BLaER1 (cell line): Measurements from ENCODE around the gene ODAD4.

Experiments used
- H3K27ac ChIP-seq: shearing (Covaris generic); formaldehyde crosslinking; 2 replicates; pipeline ENCODE4 v1.8.1; 2022
- H3K27me3 ChIP-seq: shearing (Covaris generic); formaldehyde crosslinking; 2 replicates; pipeline ENCODE4 v1.8.1; 2022
- H3K36me3 ChIP-seq: shearing (Covaris generic); formaldehyde crosslinking; 2 replicates; pipeline ENCODE4 v1.8.1; 2022
- H3K4me1 ChIP-seq: shearing (Covaris generic); formaldehyde crosslinking; 2 replicates; pipeline ENCODE4 v1.8.1; 2022
- H3K4me2 ChIP-seq: shearing (Covaris generic); formaldehyde crosslinking; 2 replicates; pipeline ENCODE4 v1.8.1; 2022
- H3K4me3 ChIP-seq: shearing (Covaris generic); formaldehyde crosslinking; 2 replicates; pipeline ENCODE4 v1.8.1; 2022
- H3K9ac ChIP-seq: shearing (Covaris generic); formaldehyde crosslinking; 2 replicates; pipeline ENCODE4 v1.8.1; 2022
- H3K9me3 ChIP-seq: shearing (Covaris generic); formaldehyde crosslinking; 2 replicates; pipeline ENCODE4 v1.8.1; 2022
- H4K20me1 ChIP-seq: shearing (Covaris generic); formaldehyde crosslinking; 2 replicates; pipeline ENCODE4 v1.8.1; 2022
- Cebpa-rat ChIP-seq: shearing (Covaris generic); IDR thresholded peaks from 2 replicates; pipeline ENCODE4 v1.8.1; 2022

Gene ODAD4

GRCh38 chr17:41910701-41911391 is 19.6 kb upstream of the ODAD4 start:
- H4K20me1 ChIP-seq: peaks cover 99% of the 10 kb centered on the region

GRCh38 chr17:41912925-41913324 is 17.5 kb upstream of the ODAD4 start:
- peaks cover 87% of the 10 kb centered on the region for H3K36me3 ChIP-seq
- H3K27me3 ChIP-seq: no peaks in the 10 kb centered on the region
- H3K4me1 ChIP-seq: peaks cover 42% of the 10 kb centered on the region
- H4K20me1 ChIP-seq: peaks cover 100% of the 10 kb centered on the region
- no peak for TF ChIP-seq Cebpa-rat
- H3K4me3 ChIP-seq: no peak overlapping the region
- no peak overlapping the region for H3K9ac ChIP-seq
- no peak overlapping the region for H3K4me2 ChIP-seq
- H3K9me3 ChIP-seq: no peaks in the 10 kb centered on the region
- H3K27ac ChIP-seq: no peak overlapping the region

More at GRCh38 chr17:41910701-41911391, 19.6 kb upstream of the ODAD4 start:
- H3K9me3 ChIP-seq: no peaks in the 10 kb centered on the region
- H3K36me3 ChIP-seq: peaks cover 99% of the 10 kb centered on the region
- no peak overlapping the region for H3K4me3 ChIP-seq
- TF ChIP-seq Cebpa-rat: no peak
- no peak overlapping the region for H3K9ac ChIP-seq
- no peaks in the 10 kb centered on the region for H3K27me3 ChIP-seq
- no peak overlapping the region for H3K4me2 ChIP-seq
- H3K4me1 ChIP-seq: peaks cover 22% of the 10 kb centered on the region
- no peak overlapping the region for H3K27ac ChIP-seq

- TF ChIP-seq Cebpa-rat: no peak
- H3K9ac ChIP-seq: peak overlapping the region; percentile 56; the same call in 1 of the 2 replicates
- no peak overlapping the region for H3K4me3 ChIP-seq
- no peaks in the 10 kb centered on the region for H3K27me3 ChIP-seq
- H3K27ac ChIP-seq: no peak overlapping the region
- peaks cover 96% of the 10 kb centered on the region for H4K20me1 ChIP-seq
- peaks cover 79% of the 10 kb centered on the region for H3K36me3 ChIP-seq
- H3K9me3 ChIP-seq: no peaks in the 10 kb centered on the region
- H3K4me2 ChIP-seq: no peak overlapping the region
- peaks cover 43% of the 10 kb centered on the region for H3K4me1 ChIP-seq
Observed at GRCh38 chr17:41913798-41914197, 16.6 kb upstream of the ODAD4 start.

- H3K9ac ChIP-seq: peak overlapping the region; percentile 56; the same call in 1 of the 2 replicates
- peaks cover 44% of the 10 kb centered on the region for H3K4me1 ChIP-seq
- no peak for TF ChIP-seq Cebpa-rat
- no peaks in the 10 kb centered on the region for H3K27me3 ChIP-seq
- H3K4me3 ChIP-seq: no peak overlapping the region
- H3K27ac ChIP-seq: no peak overlapping the region
- H3K9me3 ChIP-seq: no peaks in the 10 kb centered on the region
- H3K4me2 ChIP-seq: peak overlapping the region; percentile 90; the same call in 1 of the 2 replicates
- peaks cover 91% of the 10 kb centered on the region for H4K20me1 ChIP-seq
- peaks cover 73% of the 10 kb centered on the region for H3K36me3 ChIP-seq
Observed at GRCh38 chr17:41914358-41914766, 16.1 kb upstream of the ODAD4 start.

- peak overlapping the region; percentile 56; the same call in 1 of the 2 replicates for H3K9ac ChIP-seq
- H3K27me3 ChIP-seq: no peaks in the 10 kb centered on the region
- H3K36me3 ChIP-seq: peaks cover 67% of the 10 kb centered on the region
- no peak overlapping the region for H3K27ac ChIP-seq
- no peak overlapping the region for H3K4me3 ChIP-seq
- H3K4me2 ChIP-seq: peak overlapping the region; percentile 90
- peaks cover 84% of the 10 kb centered on the region for H4K20me1 ChIP-seq
- no peak for TF ChIP-seq Cebpa-rat
- peaks cover 51% of the 10 kb centered on the region for H3K4me1 ChIP-seq
- H3K9me3 ChIP-seq: no peaks in the 10 kb centered on the region
Observed at GRCh38 chr17:41915020-41915419, 15.4 kb upstream of the ODAD4 start.

- peaks cover 61% of the 10 kb centered on the region for H3K36me3 ChIP-seq
- H3K9me3 ChIP-seq: no peaks in the 10 kb centered on the region
- H3K9ac ChIP-seq: no peak overlapping the region
- peaks cover 56% of the 10 kb centered on the region for H3K4me1 ChIP-seq
- H3K27me3 ChIP-seq: no peaks in the 10 kb centered on the region
- H3K4me3 ChIP-seq: no peak overlapping the region
- no peak for TF ChIP-seq Cebpa-rat
- no peak overlapping the region for H3K27ac ChIP-seq
- peak overlapping the region; percentile 90 for H3K4me2 ChIP-seq
- peaks cover 78% of the 10 kb centered on the region for H4K20me1 ChIP-seq
Observed at GRCh38 chr17:41915566-41915965, 14.9 kb upstream of the ODAD4 start.

GRCh38 chr17:41917192-41917591 is 13.2 kb upstream of the ODAD4 start:
- H3K4me2 ChIP-seq: peak overlapping the region; percentile 90
- peak overlapping the region; percentile 87; the same call in 1 of the 2 replicates for H3K27ac ChIP-seq
- H3K9ac ChIP-seq: peak overlapping the region; percentile 93
- H3K9me3 ChIP-seq: no peaks in the 10 kb centered on the region
- peaks cover 73% of the 10 kb centered on the region for H3K4me1 ChIP-seq
- H4K20me1 ChIP-seq: peaks cover 62% of the 10 kb centered on the region
- peak overlapping the region; percentile 98 for H3K4me3 ChIP-seq
- no peak for TF ChIP-seq Cebpa-rat
- peaks cover 45% of the 10 kb centered on the region for H3K36me3 ChIP-seq
- no peaks in the 10 kb centered on the region for H3K27me3 ChIP-seq

GRCh38 chr17:41917679-41918313 is 12.6 kb upstream of the ODAD4 start:
- Histone ChIP-seq H3K27me3 (no peaks in the 10 kb centered on the region), H4K20me1 (peaks cover 56% of the 10 kb centered on the region), H3K27ac (peak overlapping the region; percentile 87), H3K9me3 (no peaks in the 10 kb centered on the region), H3K36me3 (peaks cover 39% of the 10 kb centered on the region), H3K9ac (peak overlapping the region; percentile 93), H3K4me2 (peak overlapping the region; percentile 90), H3K4me1 (peaks cover 79% of the 10 kb centered on the region), H3K4me3 (peak overlapping the region; percentile 98)
- no peak for TF ChIP-seq Cebpa-rat

- H3K4me1 ChIP-seq: peaks cover 86% of the 10 kb centered on the region
- peak within 1 kb of the TSS; percentile 95 for H3K4me2 ChIP-seq
- H3K4me3 ChIP-seq: peak within 1 kb of the TSS; percentile 98
- no peak for TF ChIP-seq Cebpa-rat
- H3K36me3 ChIP-seq: peaks cover 31% of the 10 kb centered on the region
- H3K9ac ChIP-seq: peak within 1 kb of the TSS; percentile 93
- no peaks in the 10 kb centered on the region for H3K9me3 ChIP-seq
- no peaks in the 10 kb centered on the region for H3K27me3 ChIP-seq
- peaks cover 49% of the 10 kb centered on the region for H4K20me1 ChIP-seq
- H3K27ac ChIP-seq: peak within 1 kb of the TSS; percentile 87
Observed at GRCh38 chr17:41918314-41919164, 11.9 kb upstream of the ODAD4 start, which contains the start of gene ACLY. Gene ACLY, minus strand, starts transcription at chr17:41918951. Its CDS starts 5,078 bp downstream, at chr17:41913873.
